Epithelial cell of proximal tubule (primary cell): ENCODE data around the gene LIG4. TPM values are rescaled to one million over a fixed set of nuclear protein-coding genes. Genes with fewer than 3 reads are reported as not detected.
A peak's percentile ranks its signal among the peaks of the same experiment; 100 is the strongest.

Experiments used
- DNase-seq: peaks from one replicate; pipeline ENCODE4 v3.0.0-alpha.2; 2011; ENCODE audit warnings: low read depth
- H3K4me3 ChIP-seq: 2 replicates; pipeline ENCODE4 v1.5.1; 2011; ENCODE audit warnings: low read depth, mild to moderate bottlenecking, low read length
- total RNA-seq: library from RNA; depleted of rRNA; stranded (reverse); fragments of >200 nt; gene quantifications from 2 replicates; pipeline ENCODE4 v1.2.3, GENCODE V29; 2015
- TF ChIP-seq, protein P1 (sequence below): conservative IDR thresholded peaks from 2 replicates; pipeline ENCODE4 v1.5.1; 2012; ENCODE audit warnings: low read depth, mild to moderate bottlenecking, low read length

LIG4 gene
- total RNA-seq, 1 donor from 2014 or later = 7.2 TPM

DNA sequence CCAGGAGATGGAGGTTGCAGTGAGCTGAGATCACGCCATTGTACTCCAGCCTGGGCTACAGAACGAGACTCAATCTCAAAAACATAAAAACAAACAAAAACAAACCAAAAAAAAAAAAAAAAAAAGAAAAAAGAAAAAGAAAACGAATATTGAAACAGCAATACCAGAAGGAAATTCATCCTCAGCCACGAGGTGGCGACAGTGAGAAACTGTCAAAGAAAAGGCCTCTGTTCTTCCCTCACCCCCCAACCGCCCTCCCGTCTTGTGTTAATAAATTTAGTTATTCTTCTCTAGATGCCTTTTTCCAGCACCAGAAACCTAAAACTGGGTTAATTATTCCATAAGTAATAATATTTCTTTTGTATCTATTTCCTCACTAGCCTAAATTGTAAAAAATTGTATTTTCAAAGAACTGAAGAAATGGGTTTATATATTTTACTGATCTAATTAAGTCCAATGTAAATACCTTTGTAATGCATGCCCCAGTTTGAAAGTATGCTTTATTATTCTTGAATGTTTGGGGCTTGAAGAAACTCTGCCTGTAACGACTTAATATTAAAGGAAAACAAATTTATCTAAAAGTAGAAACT lies 38.6 kb downstream of the LIG4 start:
- no peak for DNase-seq
- TF ChIP-seq, protein P1, sequence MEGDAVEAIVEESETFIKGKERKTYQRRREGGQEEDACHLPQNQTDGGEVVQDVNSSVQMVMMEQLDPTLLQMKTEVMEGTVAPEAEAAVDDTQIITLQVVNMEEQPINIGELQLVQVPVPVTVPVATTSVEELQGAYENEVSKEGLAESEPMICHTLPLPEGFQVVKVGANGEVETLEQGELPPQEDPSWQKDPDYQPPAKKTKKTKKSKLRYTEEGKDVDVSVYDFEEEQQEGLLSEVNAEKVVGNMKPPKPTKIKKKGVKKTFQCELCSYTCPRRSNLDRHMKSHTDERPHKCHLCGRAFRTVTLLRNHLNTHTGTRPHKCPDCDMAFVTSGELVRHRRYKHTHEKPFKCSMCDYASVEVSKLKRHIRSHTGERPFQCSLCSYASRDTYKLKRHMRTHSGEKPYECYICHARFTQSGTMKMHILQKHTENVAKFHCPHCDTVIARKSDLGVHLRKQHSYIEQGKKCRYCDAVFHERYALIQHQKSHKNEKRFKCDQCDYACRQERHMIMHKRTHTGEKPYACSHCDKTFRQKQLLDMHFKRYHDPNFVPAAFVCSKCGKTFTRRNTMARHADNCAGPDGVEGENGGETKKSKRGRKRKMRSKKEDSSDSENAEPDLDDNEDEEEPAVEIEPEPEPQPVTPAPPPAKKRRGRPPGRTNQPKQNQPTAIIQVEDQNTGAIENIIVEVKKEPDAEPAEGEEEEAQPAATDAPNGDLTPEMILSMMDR = peak; percentile 68
- H3K4me3 ChIP-seq = no peak overlapping the region

DNA sequence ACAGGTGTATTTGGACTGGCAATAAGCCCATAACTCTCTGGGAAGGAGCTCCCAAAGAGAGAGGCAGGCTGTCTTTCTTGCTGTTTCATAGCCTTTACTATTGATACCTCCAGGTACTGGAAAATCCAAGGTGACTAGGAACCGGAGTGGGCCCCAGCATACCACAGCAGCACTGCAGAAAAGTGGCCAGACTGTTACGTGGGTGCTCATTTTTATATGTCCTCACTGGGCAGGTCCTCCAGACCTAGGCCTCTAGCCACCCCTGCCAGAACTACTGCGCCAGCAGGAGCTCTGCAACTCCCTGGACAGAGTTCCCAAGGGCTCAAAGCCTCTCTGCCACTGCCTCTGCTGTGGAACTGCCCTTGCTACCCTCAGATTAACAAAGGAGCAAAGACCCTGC lies 46.4 kb downstream of the LIG4 start:
- H3K4me3 ChIP-seq = no peak overlapping the region
- DNase-seq = no peak
- TF ChIP-seq, protein P1 = no peak

DNA sequence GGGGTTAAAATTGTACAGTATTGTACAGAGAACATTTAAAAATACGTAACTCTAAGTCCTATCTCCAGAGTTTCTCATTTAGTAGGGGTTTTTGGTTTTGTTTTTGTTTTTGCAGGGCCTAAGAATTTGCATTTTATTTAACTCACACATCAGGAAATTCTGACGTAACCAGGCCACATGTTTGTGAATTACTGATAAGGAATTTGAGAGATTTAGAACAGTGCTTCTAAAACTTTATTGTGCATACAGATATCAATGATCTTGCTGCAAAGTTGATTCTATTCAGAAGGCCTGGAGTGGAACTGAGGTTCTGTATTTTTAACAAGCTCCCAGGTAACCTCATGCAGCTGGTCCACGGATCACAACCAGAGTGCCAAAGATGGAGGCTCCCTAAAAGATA lies 49.3 kb downstream of the LIG4 start:
- H3K4me3 ChIP-seq = no peak overlapping the region
- TF ChIP-seq, protein P1 = no peak
- DNase-seq = no peak

DNA sequence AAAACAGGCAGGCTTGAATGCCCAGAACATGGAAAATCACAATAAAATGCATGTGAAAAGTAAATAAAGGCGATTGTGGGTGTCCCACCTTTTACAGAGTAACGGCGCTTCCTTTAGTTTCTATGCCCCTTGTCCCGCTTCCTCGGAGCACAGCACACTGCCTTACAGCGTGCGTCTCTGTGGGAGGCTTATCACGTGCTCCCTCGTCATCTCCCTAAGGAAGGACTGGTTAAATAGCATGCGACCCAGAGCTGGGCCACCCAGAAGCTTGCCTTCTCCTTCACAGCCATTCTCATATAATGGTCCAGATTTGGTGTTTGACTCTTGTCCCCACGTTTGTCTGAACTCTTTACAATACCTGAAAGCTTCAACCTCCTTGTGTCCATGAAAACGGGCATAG lies 56.6 kb downstream of the LIG4 start:
- no peak overlapping the region for H3K4me3 ChIP-seq
- TF ChIP-seq, protein P1 = no peak
- DNase-seq = no peak

Other genes starting within 250 kb of the LIG4 start
- 4.8 and 8.2 TPM in 2 replicates for gene ABHD13, start 2.9 kb upstream of the LIG4 start, total RNA-seq
- gene TNFSF13B, start 54.2 kb upstream of the LIG4 start, total RNA-seq = 0.12 and 0.51 TPM in 2 replicates